ENCODE data around the gene FUT4.

DNA sequence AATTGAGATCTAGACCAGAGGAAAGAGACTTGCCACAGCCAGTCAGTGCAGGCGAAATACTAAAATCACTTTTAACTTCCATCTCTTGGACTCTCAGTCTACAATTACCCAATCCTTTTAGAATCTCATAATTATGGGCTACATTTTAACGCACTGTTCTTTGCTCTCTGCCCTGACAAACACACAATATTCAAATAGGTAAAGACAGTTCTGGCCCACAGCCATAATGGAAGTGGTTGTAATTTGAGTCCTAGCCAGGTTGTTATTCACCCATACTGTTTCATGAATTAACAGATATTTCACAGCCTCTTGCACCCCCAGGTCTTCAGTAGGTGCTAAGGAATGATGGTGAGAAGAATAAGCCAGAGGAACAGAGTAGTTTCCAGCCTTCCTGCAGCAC is 30.6 kb upstream of the FUT4 start:
- TF ChIP-seq CTCF (IDR thresholded peaks at IDR 0.05) = no peak
- no peak for TF ChIP-seq EZH2 (IDR thresholded peaks at IDR 0.05; ENCODE audit: borderline replicate concordance, insufficient read depth, low read depth, low read length, poor library complexity, severe bottlenecking)
